Suprapubic skin (tissue), 4 donors: ENCODE measurements around the gene STPG1.

Experiments
- EP300 ChIP-seq: sonication (generic); formaldehyde crosslinking; IDR thresholded peaks from one replicate; pipeline ENCODE4 v1.6.1; 2017; ENCODE audit warnings: antibody characterized with exemption
- POLR2A ChIP-seq, 2 donors: fragments of 450-650 bp; IDR thresholded peaks; one replicate each; pipeline ENCODE4 v1.6.1; 2017; ENCODE audit warnings: antibody characterized with exemption in 2 of 2, mild to moderate bottlenecking in 2 of 2, moderate library complexity in 2 of 2
- POLR2AphosphoS5 ChIP-seq, 3 donors: sonication (generic); formaldehyde crosslinking; IDR thresholded peaks; one replicate each; pipeline ENCODE4 v1.6.1; 2017; ENCODE audit warnings: antibody characterized with exemption in 3 of 3
- TF ChIP-seq, protein P1 (sequence below), 2 donors: fragments of 200-600 bp in 1 of 2; fragments of 450-650 bp in 1 of 2; sonication (generic) in 1 of 2; IDR thresholded peaks; one replicate each; pipeline ENCODE4 v1.5.1; 2016 to 2019; ENCODE audit warnings: antibody characterized with exemption in 2 of 2, mild to moderate bottlenecking in 1 of 2, moderate library complexity in 1 of 2

DNA sequence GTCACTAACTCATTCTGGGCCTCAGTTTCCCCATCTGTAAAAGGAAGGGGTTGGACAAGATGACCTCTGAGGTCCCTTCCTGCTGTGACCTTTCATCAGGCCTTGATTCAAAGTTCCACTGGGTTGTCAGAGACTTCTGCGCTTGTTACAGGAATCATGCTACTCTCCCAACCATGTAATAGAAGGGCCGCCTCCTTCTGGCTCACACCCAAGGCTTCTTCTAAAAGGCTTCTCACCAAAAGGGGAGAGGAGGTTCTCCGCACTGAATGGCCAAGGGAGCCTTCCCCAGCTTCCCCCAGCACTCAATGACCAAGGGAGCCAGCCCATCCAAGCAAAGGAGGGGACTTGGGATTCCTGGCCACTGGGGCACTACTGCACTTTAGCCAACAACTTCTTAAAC, 51.8 kb downstream of the STPG1 start:
- no peak for TF ChIP-seq POLR2A (IDR thresholded peaks at IDR 0.05)
- TF ChIP-seq, protein P1, sequence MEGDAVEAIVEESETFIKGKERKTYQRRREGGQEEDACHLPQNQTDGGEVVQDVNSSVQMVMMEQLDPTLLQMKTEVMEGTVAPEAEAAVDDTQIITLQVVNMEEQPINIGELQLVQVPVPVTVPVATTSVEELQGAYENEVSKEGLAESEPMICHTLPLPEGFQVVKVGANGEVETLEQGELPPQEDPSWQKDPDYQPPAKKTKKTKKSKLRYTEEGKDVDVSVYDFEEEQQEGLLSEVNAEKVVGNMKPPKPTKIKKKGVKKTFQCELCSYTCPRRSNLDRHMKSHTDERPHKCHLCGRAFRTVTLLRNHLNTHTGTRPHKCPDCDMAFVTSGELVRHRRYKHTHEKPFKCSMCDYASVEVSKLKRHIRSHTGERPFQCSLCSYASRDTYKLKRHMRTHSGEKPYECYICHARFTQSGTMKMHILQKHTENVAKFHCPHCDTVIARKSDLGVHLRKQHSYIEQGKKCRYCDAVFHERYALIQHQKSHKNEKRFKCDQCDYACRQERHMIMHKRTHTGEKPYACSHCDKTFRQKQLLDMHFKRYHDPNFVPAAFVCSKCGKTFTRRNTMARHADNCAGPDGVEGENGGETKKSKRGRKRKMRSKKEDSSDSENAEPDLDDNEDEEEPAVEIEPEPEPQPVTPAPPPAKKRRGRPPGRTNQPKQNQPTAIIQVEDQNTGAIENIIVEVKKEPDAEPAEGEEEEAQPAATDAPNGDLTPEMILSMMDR (IDR thresholded peaks at IDR 0.05): no peak
- TF ChIP-seq POLR2AphosphoS5 (IDR thresholded peaks at IDR 0.05): no peak
- TF ChIP-seq EP300: no peak
